ENCODE results near the gene SLC24A4.
A peak's percentile ranks its signal among the peaks of the same experiment; 100 is the strongest.

Gene SLC24A4

DNA sequence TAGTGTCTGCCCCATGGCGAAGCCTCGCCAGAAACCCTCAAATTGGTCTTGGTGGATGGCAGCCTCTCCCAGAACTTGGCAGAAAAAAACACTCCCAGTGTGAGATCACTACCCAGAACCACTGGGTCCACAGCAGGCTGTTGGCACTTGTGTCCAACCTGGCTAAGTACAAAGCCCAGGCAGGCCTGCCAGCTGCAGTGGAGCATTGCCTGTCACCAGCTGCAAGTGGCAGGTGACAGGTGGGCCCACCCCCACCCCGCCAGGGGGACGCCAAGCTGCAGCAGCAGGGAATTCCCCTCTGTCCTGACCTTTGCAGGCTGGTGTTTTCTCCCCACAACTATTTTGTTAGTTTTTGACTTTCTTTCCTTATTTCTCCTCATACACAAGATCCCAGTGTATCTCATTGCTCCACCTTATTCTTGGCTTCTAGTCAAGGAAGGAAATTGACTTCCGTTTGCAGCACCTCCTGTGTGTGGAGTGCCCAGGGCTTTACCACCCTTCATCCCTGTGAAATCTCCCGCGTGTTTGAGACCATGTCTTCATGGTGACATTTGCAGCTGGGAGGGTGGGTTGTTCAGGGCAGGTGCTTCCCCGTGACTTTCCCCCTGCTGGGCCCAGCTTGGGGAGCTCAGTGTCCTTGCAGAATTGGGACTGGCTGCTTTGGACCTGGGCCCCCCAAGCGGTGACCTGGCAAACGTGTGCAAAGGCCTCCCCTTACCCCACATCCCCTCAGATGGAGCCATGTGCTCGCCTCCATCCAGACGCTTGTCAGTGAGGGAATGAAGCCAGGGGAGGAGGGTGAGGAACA is 116.8 kb downstream of the SLC24A4 start:
- Histone ChIP-seq H4K20me1 (ENCODE audit: low read depth, low read length) (no peaks in the 10 kb centered on the region), H2AFZ (ENCODE audit: low read depth, low read length, severe bottlenecking) (no peak overlapping the region), H3K4me2 (ENCODE audit: low read depth, low read length, poor library complexity, severe bottlenecking) (peak overlapping the region; percentile 30), H3F3A (ENCODE audit: insufficient read depth) (no peaks in the 10 kb centered on the region), H3K36me3 (ENCODE audit: low read length) (no peaks in the 10 kb centered on the region), H3K79me2 (ENCODE audit: insufficient read depth, low read length) (no peaks in the 10 kb centered on the region), H3K27me3 (ENCODE audit: low read length) (no peaks in the 10 kb centered on the region), H3K9me3 (ENCODE audit: insufficient read depth, low read length) (no peaks in the 10 kb centered on the region; the same call in 1 of the 2 replicates), H3K9me2 (replicated peaks; ENCODE audit: insufficient read depth, low read length) (no peaks in the 10 kb centered on the region), H3K27ac (ENCODE audit: low read depth, low read length) (no peak overlapping the region), H3K9ac (ENCODE audit: low read length) (no peak overlapping the region), H3K4me3 (ENCODE audit: insufficient read depth, low read length, poor library complexity, severe bottlenecking) (no peak overlapping the region)
- TF ChIP-seq, protein P1, sequence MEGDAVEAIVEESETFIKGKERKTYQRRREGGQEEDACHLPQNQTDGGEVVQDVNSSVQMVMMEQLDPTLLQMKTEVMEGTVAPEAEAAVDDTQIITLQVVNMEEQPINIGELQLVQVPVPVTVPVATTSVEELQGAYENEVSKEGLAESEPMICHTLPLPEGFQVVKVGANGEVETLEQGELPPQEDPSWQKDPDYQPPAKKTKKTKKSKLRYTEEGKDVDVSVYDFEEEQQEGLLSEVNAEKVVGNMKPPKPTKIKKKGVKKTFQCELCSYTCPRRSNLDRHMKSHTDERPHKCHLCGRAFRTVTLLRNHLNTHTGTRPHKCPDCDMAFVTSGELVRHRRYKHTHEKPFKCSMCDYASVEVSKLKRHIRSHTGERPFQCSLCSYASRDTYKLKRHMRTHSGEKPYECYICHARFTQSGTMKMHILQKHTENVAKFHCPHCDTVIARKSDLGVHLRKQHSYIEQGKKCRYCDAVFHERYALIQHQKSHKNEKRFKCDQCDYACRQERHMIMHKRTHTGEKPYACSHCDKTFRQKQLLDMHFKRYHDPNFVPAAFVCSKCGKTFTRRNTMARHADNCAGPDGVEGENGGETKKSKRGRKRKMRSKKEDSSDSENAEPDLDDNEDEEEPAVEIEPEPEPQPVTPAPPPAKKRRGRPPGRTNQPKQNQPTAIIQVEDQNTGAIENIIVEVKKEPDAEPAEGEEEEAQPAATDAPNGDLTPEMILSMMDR (IDR thresholded peaks at IDR 0.05; ENCODE audit: insufficient read depth, low read length, poor library complexity, severe bottlenecking): no peak
- no peak for TF ChIP-seq EZH2phosphoT487 (conservative IDR thresholded peaks at IDR 0.05; ENCODE audit: low read length)

DNA sequence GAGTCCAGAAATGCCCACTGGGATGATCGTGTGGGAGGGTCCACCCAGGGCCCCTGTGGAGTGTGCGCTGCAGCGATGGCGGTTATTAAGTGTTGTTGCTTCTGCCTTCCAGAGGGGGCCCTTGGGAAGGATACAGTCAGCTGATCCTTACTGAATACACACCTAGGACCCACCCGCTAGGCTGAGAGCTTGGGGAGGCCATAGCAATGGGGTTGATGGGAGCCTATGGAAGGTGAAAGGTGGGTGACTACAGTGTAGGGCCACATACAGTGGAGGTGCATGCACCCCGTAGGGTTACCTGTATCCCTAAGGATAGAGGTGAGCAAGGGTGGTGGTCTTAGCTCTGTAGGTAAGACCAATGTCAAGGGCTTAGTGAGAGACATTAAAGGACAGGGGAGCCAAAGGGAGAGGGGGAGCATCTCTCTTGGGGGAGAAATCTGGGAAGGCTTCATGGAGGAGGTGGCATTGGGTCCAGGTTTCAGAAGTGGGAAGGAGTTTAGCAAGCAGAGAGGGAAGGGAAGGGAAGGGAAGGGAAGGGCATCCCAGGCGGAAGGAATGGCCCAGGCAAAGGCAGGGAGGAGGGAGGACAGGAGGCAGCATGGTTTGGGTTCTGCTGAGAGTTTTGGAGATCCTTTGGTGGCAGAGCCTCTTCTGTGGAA is 117.5 kb downstream of the SLC24A4 start:
- Histone ChIP-seq H2AFZ (ENCODE audit: low read depth, low read length, severe bottlenecking) (no peak overlapping the region), H3K27ac (ENCODE audit: low read depth, low read length) (no peak overlapping the region), H3K4me3 (ENCODE audit: insufficient read depth, low read length, poor library complexity, severe bottlenecking) (no peak overlapping the region), H3K79me2 (ENCODE audit: insufficient read depth, low read length) (no peaks in the 10 kb centered on the region), H4K20me1 (ENCODE audit: low read depth, low read length) (no peaks in the 10 kb centered on the region), H3F3A (ENCODE audit: insufficient read depth) (no peaks in the 10 kb centered on the region), H3K36me3 (ENCODE audit: low read length) (no peaks in the 10 kb centered on the region), H3K4me2 (ENCODE audit: low read depth, low read length, poor library complexity, severe bottlenecking) (no peak overlapping the region), H3K27me3 (ENCODE audit: low read length) (no peaks in the 10 kb centered on the region), H3K9me2 (replicated peaks; ENCODE audit: insufficient read depth, low read length) (no peaks in the 10 kb centered on the region), H3K9ac (ENCODE audit: low read length) (no peak overlapping the region), H3K9me3 (ENCODE audit: insufficient read depth, low read length) (peaks cover 2% of the 10 kb centered on the region; the same call in 1 of the 2 replicates)
- TF ChIP-seq, protein P1 (IDR thresholded peaks at IDR 0.05; ENCODE audit: insufficient read depth, low read length, poor library complexity, severe bottlenecking): no peak
- no peak for TF ChIP-seq EZH2phosphoT487 (conservative IDR thresholded peaks at IDR 0.05; ENCODE audit: low read length)

DNA sequence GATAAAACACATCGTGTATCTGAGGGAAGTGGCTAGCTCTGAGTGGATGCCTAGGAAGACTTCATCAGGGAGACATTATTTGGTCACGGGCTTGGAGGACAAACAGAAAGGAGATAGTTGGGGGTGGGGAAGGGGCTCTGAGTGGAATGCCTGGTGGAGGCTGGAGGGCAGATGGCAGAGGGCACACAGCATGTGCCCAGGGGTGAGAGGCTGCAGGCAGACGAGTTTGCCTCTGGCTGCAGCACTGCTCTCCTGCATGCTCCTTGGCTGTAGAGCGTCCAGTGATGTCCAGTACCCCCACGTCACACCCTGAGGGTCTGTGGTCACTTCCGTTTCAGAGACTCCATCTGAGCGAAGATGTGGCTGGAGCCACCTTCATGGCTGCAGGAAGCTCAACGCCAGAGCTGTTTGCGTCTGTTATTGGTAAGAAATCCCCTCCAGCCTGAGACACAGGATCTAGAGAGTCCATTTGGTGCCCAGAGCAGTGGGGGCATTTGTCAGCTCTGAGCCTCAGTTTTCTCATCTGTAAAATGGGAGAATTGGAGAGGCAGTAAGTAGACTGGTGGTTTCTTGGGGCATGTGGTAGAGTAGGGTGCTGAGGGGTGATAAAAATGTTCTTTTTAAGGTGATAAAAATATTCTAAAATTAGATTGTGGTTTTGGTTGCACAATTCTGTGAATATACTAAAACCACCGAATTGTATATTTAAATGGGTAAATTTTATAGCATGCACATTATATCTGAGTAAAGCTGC is 119.0 kb downstream of the SLC24A4 start:
- Histone ChIP-seq H4K20me1 (ENCODE audit: low read depth, low read length) (no peaks in the 10 kb centered on the region), H3K27me3 (ENCODE audit: low read length) (no peaks in the 10 kb centered on the region), H3K36me3 (ENCODE audit: low read length) (no peaks in the 10 kb centered on the region), H3K9me2 (replicated peaks; ENCODE audit: insufficient read depth, low read length) (no peaks in the 10 kb centered on the region), H3F3A (ENCODE audit: insufficient read depth) (no peaks in the 10 kb centered on the region), H3K27ac (ENCODE audit: low read depth, low read length) (no peak overlapping the region), H3K9me3 (ENCODE audit: insufficient read depth, low read length) (peaks cover 3% of the 10 kb centered on the region; the same call in 1 of the 2 replicates), H3K4me3 (ENCODE audit: insufficient read depth, low read length, poor library complexity, severe bottlenecking) (no peak overlapping the region), H3K79me2 (ENCODE audit: insufficient read depth, low read length) (no peaks in the 10 kb centered on the region), H2AFZ (ENCODE audit: low read depth, low read length, severe bottlenecking) (no peak overlapping the region), H3K9ac (ENCODE audit: low read length) (no peak overlapping the region), H3K4me2 (ENCODE audit: low read depth, low read length, poor library complexity, severe bottlenecking) (peak overlapping the region; percentile 34)
- TF ChIP-seq, protein P1 (IDR thresholded peaks at IDR 0.05; ENCODE audit: insufficient read depth, low read length, poor library complexity, severe bottlenecking): no peak
- TF ChIP-seq EZH2phosphoT487 (conservative IDR thresholded peaks at IDR 0.05; ENCODE audit: low read length): no peak
